IPS-18c (cell line): Measurements from ENCODE around the gene RXRA.

ENCODE experiments used
- H3K4me3 ChIP-seq: 2 replicates; pipeline ENCODE4 v1.7.0; 2013; ENCODE audit warnings: low read depth, mild to moderate bottlenecking, low read length, moderate library complexity; ENCODE audit not compliant: insufficient read depth
- H3K9me3 ChIP-seq: one replicate; pipeline ENCODE4 v1.6.1; 2013; ENCODE audit warnings: mild to moderate bottlenecking, low read length, moderate library complexity; ENCODE audit not compliant: control insufficient read depth, insufficient read depth

RXRA gene

DNA sequence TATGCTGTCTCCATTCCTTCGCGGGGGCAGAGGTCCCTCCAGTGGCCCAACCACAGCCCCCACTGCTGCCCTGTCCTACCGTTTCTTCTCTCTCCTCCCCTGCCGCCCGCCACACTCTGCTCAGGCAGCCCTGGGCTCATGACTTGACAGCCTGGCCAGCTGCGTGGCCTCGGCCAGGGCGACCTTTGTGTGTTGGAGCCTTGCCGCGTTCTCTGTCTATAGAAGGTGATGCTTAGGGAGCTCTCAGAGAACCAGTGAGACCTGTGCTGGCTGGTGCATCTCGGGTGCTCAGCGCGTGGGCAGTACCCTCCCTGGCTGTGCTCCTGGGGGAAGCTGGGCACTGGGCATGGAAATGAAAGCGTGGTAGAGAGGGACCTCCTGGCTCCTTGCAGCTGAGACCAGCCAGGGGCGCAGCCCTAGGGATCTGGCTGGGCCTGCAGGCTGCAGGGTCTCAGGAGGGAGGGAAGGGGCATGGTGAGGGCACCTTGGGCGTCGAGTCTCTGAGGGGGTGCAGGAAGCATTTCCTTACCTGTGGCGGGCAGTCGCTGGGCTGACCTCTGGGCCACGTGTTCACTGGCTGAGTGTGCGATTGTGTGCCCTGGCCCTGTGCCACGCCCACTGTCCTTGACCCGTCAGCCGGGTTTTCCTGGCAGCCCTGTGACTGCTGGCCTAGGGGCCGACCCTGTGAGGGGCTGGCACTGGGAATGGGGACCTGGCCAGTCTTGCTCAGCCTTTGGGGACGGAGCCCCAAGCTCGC lies 50.3 kb downstream of the RXRA start:
- H3K4me3 ChIP-seq = no peak overlapping the region

DNA sequence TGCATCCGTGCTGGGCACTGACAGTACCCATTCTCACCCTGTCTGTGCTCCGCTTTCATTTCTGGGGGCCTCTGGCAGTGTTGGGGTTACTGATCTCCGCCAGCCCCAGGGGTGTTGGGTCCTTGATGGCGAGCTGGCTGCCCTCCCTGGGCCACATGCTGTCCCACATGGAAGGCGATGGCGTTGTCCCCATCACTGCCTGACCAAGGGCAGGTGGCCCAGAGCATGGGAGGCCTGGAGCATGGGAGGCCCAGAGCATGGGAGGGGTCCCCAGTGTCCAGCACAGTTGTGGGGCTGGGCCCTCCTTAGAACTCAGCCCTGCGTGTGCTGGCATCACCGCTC lies 50.9 kb downstream of the RXRA start:
- Histone ChIP-seq H3K4me3 (no peak overlapping the region), H3K9me3 (no peaks in the 10 kb centered on the region)

More for the DNA sequence above, 50.3 kb downstream of the RXRA start:
- H3K9me3 ChIP-seq = peaks cover 2% of the 10 kb centered on the region

DNA sequence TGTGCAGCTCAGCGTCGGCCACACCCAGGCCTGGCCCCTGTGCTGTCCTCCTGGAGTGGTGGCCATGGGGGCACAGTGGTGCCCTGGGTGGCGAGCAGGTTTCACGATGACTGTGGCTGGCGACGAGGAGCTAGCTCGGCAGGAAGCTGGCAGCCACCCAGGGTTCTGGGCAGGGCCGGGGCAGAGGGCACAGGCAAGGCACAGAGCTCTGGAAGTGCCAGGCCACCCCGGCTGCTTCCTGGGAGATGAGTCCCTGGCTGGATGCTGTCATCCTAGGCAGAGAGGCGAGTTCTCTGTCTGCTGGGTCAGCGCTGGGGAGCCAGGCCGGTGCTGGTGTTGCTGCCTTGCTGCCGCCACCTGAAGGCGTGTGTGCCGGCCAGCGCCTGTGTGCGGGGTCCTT lies 51.7 kb downstream of the RXRA start:
- Histone ChIP-seq H3K4me3 (no peak overlapping the region), H3K9me3 (no peaks in the 10 kb centered on the region)

DNA sequence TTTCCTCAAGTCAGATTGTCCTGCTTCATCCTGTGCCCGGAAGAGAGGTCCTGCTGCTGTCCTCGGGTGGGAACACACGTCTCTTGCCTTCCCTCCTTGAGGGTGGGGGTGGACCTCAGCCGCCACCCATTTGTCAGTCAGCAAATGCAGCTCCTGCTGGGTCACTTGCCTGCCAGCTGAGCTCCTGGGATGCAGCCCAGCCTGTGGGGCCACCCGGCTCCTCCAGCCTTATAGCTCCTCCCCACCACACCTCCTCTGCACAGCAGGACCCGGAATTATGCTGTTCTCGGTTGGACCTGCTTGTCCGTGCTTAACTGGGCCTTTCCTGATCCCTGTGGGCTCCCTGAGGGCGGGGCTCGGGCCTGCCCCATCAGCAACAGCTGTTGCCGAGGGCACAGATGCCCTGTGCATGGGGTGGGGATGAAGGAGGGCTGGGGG lies 52.7 kb downstream of the RXRA start:
- no peak overlapping the region for H3K4me3 ChIP-seq
- H3K9me3 ChIP-seq = no peaks in the 10 kb centered on the region

DNA sequence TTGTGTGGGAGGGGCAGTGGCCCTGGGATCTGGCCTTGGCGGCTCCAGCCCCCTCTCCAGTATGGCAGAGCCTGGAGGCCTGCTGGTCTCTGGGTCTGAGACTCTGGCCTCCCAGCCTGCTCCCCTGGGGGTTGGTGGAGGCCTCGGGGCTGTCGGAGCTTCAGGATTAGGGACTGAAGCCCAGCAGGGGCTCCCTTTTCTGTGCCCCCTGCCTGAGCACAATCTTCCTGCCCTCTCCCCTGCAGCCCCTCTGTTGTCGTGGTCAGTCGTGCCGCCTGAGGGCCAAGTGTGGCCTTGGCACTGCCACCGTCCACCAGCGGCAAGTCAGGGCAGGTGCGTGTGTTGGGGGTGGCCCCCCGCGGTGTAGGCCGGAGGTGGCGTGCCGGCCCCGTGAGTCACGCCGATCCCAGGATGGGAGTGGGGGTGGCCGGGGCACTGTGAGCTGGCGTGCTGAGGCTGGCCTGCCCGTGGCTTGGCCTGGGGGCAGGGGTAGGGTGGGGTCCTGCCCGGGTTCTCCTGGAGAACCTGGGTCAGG lies 53.6 kb downstream of the RXRA start:
- Histone ChIP-seq H3K9me3 (no peaks in the 10 kb centered on the region), H3K4me3 (no peak overlapping the region)

DNA sequence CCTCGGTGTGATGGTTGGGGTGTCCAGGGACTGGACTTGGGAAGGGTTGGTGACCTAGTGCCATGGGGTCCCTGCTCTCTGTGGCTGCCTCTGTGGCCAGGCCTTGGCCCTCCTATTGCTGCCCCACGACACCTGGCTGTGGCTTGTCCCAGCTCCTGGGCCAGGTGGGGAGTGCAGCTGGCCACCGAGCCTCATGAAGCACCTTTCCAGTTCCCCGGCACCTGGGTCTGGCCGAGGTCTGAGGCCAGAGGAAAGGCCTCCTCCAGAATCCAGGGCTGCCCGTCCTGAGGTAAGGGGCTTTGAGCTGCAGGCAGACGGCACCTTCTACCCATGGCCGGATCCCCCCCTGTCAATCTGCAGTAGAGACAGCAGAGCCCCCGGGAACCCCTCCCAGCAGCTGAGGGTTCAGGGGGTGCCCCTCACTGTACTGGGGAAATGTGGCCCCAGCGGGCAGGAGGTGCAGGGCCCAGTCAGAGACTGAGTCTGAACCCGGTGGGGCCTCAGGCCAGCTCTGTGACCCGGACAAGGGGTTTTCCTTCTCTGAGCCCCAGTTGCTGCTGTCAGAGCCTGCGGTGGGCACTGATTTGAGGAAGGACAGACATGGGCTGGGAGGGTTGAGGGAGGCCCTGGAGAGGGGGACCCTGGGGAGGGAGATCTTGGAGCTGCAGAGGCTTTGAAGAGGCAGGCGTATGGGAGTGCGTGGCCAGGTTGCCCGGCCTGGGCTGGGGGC lies 54.5 kb downstream of the RXRA start:
- H3K4me3 ChIP-seq = no peak overlapping the region
- no peaks in the 10 kb centered on the region for H3K9me3 ChIP-seq

DNA sequence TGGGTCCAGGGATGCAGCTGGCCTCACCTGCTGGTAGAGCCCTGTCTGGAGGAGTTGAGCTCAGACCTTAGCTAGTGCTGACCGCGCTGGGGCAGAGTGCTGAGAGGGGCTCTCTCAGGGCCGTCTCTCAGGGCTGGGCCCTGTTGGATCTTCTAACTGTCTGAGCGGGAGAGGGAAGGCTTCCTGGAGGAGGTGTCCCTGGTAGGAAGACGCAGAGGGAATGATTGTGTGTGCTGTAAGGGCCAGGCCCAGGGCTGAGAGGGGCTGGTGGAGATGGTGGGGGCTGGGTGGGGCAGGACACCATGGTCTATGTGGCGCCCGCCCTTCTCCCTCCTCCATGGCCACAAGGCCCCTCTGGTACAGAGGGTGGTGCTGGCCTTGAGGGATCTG lies 55.0 kb downstream of the RXRA start:
- H3K9me3 ChIP-seq = no peaks in the 10 kb centered on the region
- no peak overlapping the region for H3K4me3 ChIP-seq

DNA sequence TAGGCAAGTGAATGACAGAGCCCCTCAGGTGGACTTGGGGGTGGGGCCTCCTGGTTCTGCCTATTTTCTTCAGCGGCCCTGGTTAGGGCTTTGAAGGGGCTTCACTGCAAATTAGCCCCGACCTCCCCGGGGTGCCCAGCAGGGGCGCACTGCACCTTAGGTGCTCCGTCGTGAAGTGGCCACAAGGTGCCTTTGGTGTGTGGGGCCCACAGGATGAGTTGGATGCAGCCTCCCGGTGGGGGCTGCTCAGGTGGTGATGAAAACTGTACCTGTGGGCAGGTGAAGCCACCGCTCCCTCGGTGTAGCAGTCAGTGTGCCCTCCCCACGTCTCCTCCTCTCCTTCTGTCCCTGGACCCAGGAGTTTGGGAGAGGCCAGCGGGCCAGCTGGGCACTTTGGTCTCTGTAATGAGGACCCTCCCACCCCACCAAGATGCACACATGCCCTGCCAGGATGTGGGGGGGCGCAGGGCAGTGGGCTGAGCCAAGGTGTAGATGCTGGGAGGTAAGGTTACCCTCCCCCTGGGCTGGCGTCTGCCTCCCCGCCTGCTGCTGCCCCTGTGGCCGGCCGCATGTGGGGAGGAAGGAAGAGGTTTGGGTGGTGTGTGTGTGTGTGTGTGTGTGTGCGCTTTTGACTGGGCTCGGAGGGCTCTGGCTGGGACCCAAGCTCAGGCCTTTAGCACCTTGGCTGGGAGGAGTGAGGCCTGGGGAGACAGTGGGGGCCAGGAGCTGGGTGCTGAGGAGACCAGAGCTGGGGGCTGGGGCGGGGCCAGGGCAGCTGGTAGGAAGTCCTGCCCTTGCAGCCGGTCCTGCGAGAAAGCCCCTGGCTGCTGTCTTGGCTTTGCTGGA lies 55.6 kb downstream of the RXRA start:
- Histone ChIP-seq H3K9me3 (no peaks in the 10 kb centered on the region), H3K4me3 (no peak overlapping the region)

DNA sequence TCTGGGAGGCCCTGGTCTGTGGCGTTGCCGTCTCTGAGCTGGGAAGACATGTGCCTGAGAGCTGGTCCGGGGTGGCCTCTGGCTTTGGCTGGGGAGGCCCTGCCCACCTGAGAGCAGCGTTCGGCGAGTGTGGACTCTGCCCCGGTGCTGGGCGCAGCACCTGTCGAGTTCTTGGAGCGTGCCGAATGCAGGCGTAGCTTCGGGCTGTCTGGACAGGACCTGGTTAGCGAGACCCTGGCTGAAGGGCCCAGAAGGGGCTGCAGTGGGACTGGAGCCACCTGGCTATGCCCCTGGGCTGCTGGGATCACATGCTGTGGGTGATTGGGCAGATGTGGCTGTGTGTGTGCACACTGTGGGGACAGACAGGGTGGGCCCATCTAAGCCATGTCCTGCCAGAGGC lies 56.5 kb downstream of the RXRA start:
- Histone ChIP-seq H3K4me3 (no peak overlapping the region), H3K9me3 (no peaks in the 10 kb centered on the region)

DNA sequence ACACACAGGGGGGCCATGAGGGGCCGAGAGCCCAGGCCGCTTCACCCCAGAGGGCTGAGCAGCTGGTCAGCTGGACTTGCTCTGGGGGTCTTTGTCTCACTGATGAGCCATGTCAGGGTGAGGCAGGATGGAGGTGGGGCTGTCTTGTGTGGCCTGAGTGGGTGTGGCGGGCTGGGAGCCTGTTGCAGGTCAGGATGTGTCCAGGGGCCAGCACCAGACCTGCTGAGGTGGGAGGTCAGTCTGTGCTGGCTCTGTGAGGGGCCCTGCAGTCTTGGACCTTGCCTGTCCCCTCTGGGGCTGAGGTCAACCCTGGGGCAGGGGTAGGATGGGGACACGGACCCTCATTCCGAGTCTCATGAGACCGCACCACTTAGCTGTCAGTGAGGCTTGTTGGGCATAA lies 56.9 kb downstream of the RXRA start:
- Histone ChIP-seq H3K4me3 (no peak overlapping the region), H3K9me3 (no peaks in the 10 kb centered on the region)

DNA sequence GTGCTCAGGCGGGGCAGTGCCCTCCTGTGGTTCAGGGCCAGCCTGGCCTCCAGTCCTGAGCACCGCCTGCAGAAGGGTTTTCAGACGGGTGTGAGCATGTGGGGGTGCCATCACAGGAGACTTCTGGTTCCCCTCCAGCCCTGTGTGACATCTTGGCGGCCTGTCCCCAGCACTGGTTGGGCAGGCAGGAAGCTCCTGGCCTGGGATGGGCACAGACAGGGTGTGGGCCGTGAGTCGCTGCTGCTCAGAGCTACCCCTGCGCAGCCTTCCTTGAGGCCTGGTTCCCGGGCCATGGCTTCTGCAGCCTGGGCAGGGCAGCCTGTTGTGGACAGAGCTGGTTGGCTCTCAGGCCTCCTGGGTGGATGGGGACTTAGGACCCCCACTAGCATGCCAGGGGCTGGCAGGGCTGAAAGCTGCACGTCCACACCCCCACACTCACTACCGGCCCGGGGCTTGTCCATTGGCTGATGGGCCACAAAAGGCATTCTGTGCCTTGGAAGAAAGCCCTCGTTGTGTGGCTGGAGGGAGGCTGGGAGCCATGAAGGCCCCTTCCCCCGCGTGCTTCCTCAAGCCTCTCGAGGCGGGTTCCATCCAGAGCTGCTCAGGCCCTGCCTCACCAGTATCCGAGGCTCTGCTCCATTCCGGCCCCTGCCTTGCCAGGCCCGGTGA lies 58.7 kb downstream of the RXRA start:
- H3K4me3 ChIP-seq = no peak overlapping the region
- no peaks in the 10 kb centered on the region for H3K9me3 ChIP-seq

DNA sequence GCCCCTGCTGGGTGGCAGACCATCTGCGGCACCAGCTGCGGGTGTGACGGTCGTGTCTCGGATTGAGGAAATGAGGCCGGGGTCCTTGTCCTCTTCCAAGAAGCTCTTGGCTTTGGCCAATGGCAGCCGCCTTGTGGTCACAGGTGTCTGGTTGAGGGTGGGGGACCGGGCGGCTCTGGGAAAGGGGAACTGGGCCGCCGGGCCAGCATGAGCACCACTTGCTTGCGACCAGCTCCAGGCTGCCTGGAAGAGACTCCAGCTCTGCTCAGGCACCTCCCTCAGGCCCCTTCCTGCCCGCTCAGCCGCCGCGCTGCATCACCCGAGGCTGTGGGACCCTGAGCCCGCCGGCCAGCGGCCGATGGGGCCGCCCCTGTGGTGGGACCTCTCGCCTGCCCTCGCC lies 59.7 kb downstream of the RXRA start:
- H3K9me3 ChIP-seq = no peaks in the 10 kb centered on the region
- H3K4me3 ChIP-seq = no peak overlapping the region

DNA sequence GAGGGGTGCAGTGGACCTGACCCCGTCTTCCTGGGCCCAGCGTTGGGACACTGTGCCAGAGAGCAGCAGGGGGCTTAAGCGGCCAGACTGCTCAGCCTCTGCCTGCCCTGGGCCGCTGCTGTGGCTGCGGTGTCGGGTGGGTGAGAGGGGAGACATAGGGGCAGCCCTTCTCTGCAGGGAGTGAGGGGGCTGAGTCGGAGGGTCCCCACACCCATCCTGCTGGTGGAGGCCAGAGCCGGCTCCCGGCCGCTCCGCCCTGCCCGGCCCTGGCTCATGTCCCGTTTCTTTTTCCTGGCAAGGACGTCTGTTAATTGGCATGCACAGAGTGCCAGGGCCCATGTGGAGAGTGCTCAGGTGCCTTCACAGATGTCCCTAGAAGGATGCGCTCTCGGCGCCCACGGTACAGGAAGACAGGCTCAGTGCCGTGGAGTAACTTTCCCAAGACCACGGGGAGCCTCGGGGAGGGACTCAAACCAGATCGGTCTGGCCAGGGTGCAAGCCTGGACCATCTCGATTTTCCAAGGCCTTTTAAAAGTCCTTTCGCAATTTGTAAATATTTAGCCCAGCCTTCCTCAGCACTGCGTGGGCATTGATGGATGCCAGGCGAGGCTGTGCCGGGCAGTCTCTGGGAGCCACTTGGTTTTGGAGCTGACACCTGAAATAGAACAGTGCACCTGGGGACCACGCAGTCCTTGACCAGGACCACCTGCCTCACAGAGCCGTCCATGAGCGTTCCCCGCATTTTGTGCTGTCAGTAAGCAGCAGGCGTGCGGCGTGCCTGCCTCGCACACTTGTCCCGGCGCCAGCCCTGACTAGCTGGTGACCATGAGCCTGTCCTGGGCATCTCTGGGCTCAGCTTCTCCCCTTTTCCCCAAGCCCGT lies 60.9 kb downstream of the RXRA start:
- H3K4me3 ChIP-seq = no peak overlapping the region
- H3K9me3 ChIP-seq = no peaks in the 10 kb centered on the region

DNA sequence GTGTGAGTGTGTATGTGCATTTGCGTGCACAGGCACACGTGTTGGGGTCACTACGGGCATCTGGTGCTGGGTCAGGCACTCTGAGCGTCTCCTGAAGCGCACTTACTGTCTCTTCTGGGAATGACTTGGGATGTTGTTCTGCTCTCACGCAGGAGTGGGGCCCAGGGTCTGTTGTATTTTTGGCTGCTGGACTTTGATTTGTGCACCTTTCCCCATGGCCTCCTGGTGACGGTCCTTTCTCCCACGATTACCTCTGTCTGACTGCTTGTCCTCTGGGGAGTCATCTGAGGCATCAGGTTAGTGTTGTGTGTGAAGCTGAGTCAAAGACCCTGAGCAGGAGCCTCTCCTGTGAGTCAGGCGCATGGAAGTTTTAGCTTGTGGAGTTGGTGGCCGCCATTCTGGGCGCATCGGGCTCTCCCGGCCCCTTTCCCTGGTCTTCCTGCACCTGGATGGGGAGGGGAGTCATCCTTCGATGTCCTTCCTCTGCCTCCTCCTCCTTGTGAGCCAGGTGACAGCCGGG lies 62.1 kb downstream of the RXRA start:
- no peaks in the 10 kb centered on the region for H3K9me3 ChIP-seq
- H3K4me3 ChIP-seq = no peak overlapping the region

DNA sequence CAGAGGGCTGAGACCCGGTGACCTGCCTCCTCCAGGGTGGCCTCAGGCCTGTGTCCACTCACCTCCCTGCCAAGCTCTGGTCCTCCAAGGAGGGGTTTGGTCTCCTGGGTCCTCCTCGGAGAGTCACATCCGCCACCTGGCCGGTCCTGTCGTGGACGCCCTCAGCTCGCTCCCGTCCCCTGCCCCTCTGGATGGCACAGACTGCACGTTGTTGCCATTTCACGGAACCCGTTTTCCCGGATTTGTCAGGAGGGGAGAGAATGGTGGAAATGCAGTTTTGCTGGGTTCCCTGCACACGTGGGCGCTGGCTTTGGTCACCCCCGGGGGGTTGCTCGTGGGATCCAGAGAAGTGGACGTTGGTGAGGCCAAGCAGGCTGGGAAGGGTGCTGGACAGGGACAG lies 62.7 kb downstream of the RXRA start:
- no peak overlapping the region for H3K4me3 ChIP-seq

DNA sequence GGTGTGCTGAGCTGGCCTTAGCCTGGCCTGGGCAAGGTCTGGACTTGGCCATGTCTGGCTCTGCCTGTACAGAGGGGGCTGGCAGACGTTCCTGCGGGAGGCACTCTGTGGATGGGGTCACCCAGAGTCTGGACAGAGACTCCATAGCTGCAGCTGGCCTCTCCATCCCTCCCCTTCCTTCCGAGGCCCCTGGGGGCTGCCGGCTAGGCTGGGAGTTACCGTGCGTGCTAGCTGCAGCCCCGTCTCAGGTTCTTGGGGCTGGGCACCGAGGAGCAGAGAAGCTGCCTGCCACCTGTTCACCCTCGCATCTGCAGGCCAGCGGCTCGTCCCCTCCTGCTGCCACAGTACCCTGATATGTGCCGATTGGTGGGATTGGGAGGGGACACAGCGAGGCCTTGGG lies 63.4 kb downstream of the RXRA start:
- Histone ChIP-seq H3K9me3 (no peaks in the 10 kb centered on the region), H3K4me3 (no peak overlapping the region)

More for the DNA sequence above, 62.7 kb downstream of the RXRA start:
- H3K9me3 ChIP-seq = no peaks in the 10 kb centered on the region
